Activated effector memory CD4-positive, alpha-beta T cell treated with anti-CD3 and anti-CD28 coated beads, Interleukin-2, amount 50 U/mL, for 16 hours (primary cell): ENCODE measurements around the gene TBC1D8.

Experiments used
- DNase-seq: peaks from one replicate; pipeline ENCODE4 v3.0.0-alpha.2; 2020

Gene TBC1D8

GRCh38 chr2:101111917-101112771, 39.0 kb downstream of the TBC1D8 start:
- DNase-seq, result no peak

- DNase-seq, result no peak
Observed at GRCh38 chr2:101111262-101111838, 39.8 kb downstream of the TBC1D8 start.

GRCh38 chr2:101109451-101110118, 41.6 kb downstream of the TBC1D8 start:
- DNase-seq, result no peak

- no peak for DNase-seq
Observed at GRCh38 chr2:101108357-101108756, 42.8 kb downstream of the TBC1D8 start.

- no peak for DNase-seq
Observed at GRCh38 chr2:101107241-101107640, 43.9 kb downstream of the TBC1D8 start.

- DNase-seq, result no peak
Observed at GRCh38 chr2:101106453-101107181, 44.6 kb downstream of the TBC1D8 start.

GRCh38 chr2:101105654-101106053, 45.5 kb downstream of the TBC1D8 start:
- no peak for DNase-seq

- no peak for DNase-seq
Observed at GRCh38 chr2:101097638-101098037, 53.5 kb downstream of the TBC1D8 start.

GRCh38 chr2:101096619-101097142, 54.5 kb downstream of the TBC1D8 start:
- DNase-seq, result no peak

GRCh38 chr2:101094351-101094750, 56.8 kb downstream of the TBC1D8 start:
- DNase-seq, result no peak

- no peak for DNase-seq
Observed at GRCh38 chr2:101089942-101090799, 61.0 kb downstream of the TBC1D8 start.

- DNase-seq, result no peak
Observed at GRCh38 chr2:101089419-101089818, 61.8 kb downstream of the TBC1D8 start.

- DNase-seq, result no peak
Observed at GRCh38 chr2:101087638-101088037, 63.5 kb downstream of the TBC1D8 start.

GRCh38 chr2:101083613-101084012, 67.6 kb downstream of the TBC1D8 start:
- no peak for DNase-seq

GRCh38 chr2:101082998-101083397, 68.2 kb downstream of the TBC1D8 start:
- no peak for DNase-seq

- DNase-seq, result no peak
Observed at GRCh38 chr2:101081375-101081907, 69.7 kb downstream of the TBC1D8 start.

- no peak for DNase-seq
Observed at GRCh38 chr2:101080211-101081068, 70.7 kb downstream of the TBC1D8 start.

GRCh38 chr2:101076581-101076980, 74.6 kb downstream of the TBC1D8 start:
- no peak for DNase-seq

- DNase-seq, result no peak
Observed at GRCh38 chr2:101064868-101065549, 86.2 kb downstream of the TBC1D8 start.

- no peak for DNase-seq
Observed at GRCh38 chr2:101064505-101064867, 86.7 kb downstream of the TBC1D8 start.
